Kidney tubule cell (primary cell): ENCODE measurements around the gene MPP7.

Experiments
- DNase-seq: peaks from one replicate; pipeline ENCODE4 v3.0.0-alpha.2; 2018; ENCODE audit warnings: low spot score

MPP7 gene

DNA sequence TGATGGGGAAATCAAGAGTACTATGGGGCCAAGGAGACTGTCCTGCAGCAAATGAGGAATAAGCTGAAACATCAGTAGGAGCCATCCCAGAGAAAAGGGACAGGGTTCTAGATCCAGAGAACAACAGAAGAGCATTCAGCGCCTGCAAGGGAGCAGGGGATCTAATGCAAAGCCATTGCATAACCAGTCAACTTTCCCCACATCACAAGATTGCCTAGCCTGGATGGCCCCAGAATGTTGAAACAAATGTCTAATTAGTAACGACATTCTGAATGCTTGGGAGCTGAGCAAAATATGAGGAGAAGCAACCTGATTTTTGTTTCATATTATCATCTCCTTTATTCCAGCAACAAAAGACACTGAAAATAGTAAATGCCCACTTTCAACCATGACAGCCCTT, 2.7 kb upstream of the MPP7 start:
- no peak for DNase-seq

DNA sequence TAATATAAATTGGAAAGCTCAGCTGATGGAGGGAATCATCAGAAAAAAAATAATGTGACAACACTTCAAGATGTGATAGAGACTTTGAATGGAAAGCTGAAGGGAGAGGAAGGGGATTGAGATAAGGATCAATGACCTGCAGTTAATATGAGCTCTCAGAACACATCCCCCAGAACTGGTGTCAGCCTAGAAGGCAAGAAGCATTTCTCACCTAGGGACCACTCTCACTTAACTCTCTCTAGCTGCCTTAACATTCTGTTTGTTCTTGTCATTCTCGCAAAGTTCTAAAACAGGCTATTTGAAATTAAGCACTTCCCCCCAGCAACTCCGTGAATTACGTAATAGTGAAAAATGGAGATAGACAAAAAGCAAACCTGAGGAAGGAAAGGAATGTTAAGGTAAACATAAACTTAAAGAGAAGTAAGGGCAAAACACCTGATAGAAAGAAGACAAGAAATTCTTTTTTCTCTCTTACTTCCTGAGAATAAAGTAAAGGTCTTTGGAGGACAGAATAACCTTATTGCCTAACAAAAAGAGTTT, 1.2 kb upstream of the MPP7 start:
- DNase-seq, result no peak

DNA sequence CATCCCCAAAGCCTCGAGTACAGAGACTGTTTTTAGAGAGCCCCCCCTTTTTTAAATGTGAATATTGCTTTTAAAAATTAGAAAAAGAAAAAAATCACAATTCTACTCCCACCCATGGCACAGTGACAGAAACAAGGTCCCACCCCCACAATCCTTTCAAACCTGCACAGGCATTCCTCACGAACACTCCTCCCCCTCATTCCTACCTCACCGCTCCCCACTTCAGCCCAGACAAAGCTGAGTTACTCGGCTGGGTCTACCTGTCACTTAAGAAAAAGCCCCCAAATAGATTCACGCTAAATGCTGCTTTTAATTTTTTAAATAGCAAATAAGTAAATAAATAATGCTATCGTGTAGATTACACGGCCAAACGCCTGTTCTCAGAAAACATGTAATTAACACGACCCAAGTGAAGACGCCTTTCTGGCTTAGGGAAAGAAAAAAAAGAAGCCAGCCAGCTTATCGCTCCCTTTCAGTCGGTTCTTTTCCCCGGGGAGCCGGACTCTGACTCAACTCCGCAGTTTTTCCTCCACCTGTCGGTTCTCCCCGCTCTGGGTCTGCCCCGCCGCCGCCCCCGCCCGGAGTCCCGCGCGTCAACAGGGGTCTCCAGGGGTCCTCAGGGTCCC, 739 bp downstream of the MPP7 start:
- peak; percentile 10 for DNase-seq

DNA sequence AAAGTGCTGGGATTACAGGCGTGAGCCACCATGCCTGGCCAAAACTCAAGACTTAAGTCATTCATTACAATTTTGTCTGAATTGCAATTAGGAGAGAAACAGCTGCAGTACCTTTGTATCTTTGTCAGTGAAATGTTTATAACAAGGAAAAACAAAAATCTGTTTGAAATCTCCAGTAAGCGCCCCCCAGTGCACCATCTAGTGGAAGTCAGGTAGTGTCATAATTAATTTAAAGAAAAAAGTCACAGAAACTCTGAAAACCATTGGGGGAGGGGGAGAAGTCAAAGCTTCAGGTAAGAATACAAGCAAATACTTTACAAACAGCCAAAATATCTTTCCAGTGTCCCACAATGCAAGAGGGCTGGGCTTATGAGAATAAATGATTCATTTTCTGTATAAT, 2.8 kb downstream of the MPP7 start:
- DNase-seq, result no peak

DNA sequence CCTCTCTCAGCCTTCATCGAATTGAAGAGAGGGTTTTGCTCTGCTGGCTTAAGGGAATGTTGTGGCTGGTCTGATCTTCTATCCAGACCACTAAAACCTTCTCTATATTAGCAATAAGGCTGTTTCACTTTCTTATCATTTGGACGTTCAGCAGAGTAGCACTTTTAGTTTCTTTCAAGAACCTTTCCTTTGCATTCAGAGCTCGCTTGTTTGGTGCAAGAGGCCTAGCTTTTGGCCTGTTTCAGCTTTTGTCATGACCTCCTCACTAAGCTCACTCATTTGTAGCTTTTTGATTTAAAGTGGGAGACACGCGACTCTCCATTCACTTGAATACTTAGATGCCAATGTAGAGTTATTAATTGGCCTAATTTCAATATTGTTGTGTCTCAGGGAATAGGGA, 3.9 kb downstream of the MPP7 start:
- DNase-seq, result no peak

DNA sequence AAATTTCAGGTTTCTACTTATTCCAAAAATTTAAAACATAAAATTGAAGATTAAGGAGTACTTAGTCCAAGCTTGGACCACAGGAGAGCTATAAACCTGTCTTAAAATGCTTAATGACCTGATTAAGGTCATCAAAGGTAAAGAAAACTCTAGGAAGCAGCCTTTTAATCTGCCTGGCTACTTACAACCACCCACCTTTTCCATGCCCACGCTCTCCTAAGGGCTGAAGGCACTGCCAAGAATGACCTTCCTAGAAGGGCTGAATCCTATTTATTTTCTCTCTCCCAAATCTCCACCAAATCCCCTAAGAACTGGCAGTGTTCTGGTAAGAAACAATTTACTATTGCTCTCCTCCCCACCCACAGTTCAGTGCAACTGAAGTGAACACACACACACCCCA, 6.8 kb downstream of the MPP7 start:
- no peak for DNase-seq

DNA sequence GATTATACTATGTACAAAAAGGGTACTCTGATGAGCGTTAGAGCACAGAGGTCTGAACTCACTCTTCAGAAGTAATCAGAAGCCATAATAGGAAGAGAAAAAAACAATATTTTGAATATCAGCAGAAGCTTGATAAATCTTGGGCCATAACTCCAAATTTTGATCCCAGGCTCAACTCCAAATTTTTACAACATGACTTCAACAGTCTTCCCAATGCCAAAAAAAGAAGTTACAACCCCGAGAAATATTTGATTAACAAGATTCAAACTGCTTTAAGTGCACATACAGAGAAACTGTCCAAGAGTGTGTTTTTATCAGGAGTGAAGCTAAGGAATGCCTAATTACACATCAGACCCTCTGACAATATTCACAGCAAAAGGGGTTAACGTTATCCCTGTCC, 7.5 kb downstream of the MPP7 start:
- no peak for DNase-seq

DNA sequence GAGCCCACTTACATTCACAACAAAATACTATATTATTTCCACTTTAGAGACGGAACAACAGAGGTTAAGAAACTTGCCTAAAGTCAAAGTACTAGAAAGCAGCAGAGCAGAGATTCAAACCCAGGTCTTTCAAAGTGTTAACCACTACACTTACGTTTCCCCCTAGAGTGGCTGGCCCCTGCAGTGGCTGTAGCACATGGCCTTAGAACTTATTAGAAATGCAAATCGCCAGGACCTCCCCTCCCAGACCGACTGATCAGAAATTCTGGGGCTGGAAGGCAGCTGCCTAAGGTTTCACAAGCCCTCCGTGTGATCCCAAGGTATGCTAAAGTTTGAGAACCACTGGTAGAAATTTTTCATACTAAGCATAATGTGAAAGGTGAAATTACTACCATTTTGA, 8.1 kb downstream of the MPP7 start:
- DNase-seq, result no peak

DNA sequence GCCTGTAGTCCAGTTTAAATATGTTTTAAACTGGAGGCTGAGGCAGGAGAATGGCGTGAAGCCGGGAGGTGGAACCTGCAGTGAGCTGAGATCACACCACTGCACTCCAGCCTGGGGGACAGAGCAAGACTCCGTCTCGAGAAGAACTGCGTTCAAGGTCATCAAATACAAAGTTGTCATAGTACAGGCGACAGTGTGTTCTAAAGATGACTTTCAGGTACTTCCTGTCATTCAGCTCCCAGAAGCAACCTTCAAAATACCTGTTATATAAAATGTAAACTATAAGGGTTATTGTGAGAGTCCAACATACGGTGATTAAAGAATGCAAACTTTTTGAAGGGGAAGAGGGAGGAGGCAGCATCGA, 8.7 kb downstream of the MPP7 start:
- DNase-seq, result no peak

DNA sequence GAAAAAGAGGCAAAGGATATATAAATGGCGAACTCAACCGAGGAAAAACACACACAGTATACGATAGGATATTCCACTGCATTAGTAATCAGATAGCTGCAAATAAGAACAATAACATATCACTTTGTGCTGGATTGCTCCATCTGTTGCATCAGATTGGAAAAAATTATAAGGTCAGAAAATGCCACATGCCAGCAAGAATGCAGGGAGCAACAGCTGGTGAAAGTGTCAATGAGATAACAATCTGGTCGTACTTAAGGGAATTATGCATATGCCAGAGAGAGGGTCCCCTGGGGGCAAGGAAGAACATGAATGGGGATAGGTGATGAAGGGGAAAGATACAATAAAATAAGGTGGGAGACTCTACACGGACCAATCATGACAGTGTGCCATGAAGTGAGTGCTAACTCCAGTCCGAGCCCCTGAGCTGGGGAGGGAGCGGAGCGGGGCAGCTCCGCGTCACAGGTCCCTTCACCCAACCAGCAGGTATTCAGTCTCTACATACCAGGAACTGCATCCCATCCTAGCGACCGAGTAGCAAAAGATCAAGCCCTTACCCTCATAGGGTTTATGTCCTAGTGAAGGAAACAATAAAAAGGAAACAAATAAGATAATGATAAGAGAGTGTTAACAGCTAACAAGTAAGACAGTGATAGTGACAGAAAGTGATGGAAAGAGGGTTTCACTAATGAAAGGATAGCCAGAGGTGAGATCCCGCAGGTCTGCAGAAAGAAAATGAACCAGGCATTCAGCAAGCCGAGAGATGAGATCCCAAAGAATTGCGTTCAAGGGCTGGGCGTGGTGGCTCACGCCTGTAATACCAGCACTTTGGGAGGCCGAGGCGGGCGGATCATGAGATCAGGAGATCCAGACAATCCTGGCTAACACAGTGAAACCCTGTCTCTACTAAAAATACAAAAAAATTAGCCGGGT, 9.4 kb downstream of the MPP7 start:
- no peak for DNase-seq

DNA sequence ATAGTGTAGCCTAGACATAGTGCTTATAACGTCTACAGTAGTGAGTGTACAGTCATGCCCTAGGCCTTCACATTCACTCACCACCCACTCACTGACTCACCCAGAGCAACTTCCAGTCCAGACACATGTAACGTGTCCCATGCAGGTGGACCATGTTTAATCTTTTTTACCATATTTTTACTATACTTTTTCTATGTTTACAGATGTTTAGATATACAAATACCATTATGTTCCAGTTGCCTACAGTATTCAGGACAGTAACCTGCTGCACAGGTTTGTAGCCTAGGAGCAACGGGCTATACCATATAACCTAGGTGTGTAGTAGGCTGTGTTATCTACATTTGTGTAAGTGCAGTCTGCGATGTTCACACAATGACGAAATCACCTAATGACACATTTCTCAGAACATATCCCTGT, 11.0 kb downstream of the MPP7 start:
- DNase-seq, result peak; percentile 86

DNA sequence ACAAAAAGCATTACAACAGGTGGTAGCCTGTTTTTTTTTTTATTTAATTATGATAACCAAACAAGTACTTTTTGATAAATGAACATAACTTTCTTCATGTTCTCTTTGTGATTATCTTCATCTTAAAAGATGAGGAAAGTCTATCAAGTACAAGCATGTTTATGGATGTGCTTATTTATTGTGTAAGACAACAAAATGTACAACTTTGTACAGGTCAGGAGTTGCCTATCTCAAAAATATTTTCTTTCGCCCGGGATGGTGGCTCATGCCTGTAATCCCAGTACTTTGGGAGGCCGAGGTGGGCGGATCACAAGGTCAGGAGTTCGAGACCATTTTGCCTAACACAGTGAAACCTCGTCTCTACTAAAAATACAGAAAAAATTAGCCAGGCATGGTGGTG, 17.0 kb downstream of the MPP7 start:
- DNase-seq, result no peak

DNA sequence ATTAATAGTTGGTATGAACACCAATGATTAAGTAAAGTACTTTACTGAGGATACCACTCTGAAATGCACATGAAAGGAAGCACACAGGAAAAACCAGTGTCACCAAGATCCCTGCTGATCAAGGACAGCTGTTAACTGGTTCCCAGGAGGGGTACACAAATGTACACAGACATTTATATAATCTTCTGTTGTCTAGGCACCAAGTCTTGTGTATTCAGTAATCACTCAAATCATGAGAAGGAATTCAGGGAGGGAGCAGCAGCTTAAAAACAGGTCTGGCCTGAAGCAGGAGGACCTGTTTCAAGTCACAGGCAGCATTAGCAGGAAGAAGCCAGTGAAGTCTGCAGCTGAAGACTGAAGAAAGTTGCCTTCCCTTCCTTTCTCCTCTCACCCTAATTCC, 18.7 kb downstream of the MPP7 start:
- no peak for DNase-seq

DNA sequence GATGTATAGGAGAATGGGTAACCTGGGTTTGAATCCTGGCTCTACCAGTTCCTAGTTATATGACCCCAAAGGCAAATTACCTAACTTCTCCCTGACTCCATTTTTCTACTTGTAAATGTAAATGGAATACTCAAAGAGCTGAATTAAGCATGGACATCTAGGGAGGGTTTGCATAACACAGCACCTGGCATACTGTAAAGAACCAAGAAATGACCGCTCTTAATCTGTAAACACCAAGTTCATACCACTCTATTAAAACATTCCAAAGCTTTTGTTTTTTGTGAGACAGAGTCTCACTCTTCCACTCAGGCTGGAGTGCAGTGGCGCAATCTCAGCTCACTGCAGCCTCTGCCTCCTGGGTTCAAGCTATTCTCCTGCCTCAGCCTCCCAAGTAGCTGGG, 19.6 kb downstream of the MPP7 start:
- no peak for DNase-seq

DNA sequence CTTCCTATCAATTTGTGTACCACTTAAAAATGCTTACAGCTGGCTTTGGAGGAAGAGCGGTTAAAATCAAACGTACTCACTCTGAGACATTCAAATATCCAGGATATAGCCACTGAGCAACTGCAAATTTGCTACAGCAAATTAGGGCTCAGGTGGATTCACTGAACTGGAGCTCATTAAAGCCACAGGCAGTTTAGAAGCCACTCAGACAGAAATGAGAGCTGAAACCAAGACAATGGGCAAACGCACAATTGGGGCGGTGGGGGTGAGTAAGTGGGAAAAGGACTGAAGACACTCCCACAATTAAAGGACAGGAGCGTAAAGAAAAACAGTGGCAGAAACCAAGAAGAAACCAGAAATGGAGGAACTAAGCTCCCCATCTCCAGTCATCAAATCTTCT, 20.5 kb downstream of the MPP7 start:
- no peak for DNase-seq

DNA sequence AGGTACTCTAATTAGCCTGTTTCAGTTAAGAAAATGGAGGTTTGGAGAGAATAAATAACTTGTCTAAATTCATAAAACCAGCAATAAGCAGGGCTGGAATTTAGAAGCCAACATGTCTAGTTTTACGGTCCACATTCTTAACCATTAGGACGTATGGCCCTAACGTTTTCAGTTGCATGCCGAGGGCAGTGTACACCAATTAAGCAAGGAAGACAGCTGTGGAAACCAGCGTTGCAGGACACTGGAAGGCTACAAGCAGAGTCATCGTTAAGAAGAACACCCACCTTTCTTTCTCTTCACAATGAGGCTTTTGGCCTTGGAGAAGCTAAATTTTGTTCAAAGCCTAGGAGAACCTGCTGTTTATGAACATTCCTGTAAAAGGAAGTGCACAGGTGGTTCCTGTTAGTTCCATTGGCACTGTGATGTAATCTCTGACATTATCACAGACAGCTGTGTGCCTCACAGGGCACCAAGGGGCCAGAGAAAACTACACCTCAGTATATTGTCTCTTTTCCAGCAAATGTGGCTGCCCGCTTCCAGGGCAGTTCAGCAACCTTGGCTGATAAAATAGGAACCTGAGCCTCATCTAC, 21.0 kb downstream of the MPP7 start:
- DNase-seq, result no peak

DNA sequence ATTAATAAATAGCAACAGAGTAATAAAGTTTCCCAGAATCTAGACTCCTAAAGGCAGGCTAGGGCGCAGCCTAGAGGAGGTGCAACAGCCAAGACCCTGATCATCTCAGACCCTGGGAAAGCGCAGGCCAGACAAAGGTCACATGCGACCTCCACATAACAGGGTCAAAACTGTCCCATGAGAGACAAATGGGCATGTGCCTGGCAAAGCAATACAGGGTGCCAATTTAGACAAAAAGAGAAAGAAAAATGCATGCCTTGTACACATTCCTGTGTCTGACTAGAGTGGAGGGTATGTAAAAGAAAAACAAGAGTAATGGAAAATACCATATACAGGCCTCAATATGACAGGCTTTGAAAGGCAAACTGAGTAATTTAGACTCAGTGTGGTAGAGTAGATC, 22.2 kb downstream of the MPP7 start:
- DNase-seq, result no peak

DNA sequence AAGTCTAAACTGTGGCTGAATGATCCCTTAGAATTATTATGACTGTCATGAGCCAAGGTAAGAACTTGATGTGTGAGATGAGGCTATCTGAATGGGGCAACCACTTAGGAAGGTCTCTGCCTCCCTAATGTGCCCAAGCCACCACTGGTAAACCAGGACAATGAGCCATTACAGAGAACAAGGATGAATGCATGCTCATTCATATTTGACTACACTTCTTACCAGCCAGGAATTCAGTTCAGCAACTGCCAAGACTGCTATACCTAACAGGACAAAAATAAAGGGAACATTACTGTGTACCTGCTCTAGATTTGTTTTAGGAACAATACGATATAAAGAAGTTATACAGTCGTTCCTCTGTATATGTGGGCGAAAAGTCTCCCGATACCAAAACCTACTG, 23.0 kb downstream of the MPP7 start:
- no peak for DNase-seq

DNA sequence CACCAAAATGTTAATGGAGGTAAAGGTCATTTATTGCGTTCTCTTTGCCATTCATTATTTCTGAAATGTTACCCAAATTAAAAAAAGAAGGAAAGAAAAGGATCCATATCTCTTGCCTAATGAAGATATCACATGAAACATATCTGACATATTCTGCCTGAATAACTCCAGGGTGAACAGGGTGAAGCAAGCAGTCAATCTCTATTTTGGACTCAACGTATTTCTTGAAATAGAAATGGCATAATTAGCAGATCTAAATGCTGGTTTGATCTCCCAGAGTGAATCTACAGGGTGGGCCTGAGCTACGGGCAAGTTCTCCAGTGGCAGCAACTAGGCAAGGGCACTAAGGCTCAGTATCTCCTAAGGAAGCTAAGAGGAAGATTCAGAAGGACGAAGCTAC, 24.0 kb downstream of the MPP7 start:
- DNase-seq, result no peak

DNA sequence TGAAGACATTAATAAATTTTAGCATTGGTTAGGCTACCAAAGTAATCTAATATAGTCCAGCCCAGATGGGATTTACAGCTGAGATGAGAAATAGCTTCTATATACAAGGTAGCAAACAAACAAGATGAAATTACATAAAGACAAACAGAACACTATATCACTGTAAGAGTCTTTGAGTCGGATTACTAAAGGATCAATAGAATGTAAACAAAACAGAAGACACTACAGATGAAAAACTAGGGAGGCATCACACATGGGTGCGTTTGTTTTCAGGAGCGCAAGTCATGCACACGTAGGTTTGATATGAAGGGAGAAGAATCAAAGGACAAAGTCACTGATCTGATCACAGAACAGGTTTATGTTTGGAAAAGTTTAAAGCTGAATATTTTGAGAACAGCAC, 26.5 kb downstream of the MPP7 start:
- DNase-seq, result no peak

DNA sequence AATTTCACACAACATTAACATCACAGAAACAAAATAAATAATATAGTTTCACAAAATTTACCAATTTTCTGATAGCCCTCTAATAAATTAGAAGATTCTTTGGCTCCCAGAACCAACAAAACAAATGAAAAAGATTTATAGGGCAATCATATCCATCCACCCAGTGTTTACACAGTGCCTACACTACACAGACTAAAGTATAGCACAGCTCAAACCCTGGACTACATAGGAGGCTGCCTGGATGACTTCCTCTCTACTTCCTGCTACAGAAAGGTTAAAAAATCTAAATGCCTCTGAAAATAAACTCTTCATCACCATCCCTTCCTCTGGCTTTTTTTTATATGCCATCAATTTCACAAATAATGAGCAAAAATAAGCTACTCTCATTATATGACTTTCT, 28.4 kb downstream of the MPP7 start:
- no peak for DNase-seq

DNA sequence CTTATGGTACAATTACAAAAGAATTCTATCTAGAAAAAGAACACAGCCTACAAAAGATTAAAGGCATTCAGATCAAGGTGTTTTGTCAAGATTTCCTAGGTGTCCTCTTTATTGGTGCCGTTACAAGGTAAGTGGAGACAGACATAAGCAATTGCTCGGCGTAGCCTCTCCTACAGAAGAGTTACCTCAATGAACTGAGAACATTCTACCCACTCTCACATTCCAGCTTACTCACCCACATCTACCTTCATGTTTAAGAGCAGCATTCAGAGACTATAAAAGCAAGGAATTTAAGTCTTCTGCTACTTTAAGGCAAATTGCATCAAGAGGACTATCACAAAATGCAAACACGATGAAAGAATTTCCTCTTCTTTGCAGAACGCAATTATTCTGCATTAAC, 29.5 kb downstream of the MPP7 start:
- DNase-seq, result no peak

DNA sequence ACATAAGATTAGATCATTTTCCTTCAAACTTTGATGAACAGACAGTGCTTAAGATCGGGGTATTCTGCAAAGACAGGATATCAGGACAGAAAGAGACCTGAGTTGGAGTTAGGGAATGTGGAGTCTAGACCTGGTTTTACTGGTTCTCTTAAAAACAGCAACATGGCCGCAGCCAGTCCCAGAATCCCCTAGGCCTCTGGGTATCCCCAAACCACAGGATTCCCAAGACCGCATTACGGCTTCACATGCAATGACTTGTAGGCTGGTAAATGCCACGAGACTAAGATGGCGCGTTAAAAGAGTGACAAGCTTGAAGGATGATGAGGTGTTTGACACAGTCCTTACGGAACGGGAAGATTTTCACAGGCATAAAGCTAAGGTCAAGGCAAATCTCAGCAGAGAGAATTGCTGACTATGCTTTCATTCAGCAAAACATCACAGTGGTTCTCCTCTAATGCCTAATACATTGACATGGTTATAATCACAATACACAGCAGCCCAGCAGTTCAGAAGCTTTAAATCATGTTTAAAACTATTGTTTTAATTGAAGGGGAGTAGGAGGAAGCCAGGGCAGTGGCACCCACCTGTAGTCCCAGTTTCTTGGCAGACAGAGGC, 32.9 kb downstream of the MPP7 start:
- DNase-seq, result no peak
